22Rv1 (cell line): ENCODE measurements around the gene BST1.

Source experiments
- CTCF ChIP-seq: fragments of 450-650 bp; IDR thresholded peaks from 2 replicates; pipeline ENCODE4 v1.5.1; 2017; ENCODE audit warnings: mild to moderate bottlenecking
- ZFX ChIP-seq: fragments of 450-650 bp; IDR thresholded peaks from 2 replicates; pipeline ENCODE4 v1.6.1; 2017; ENCODE audit warnings: antibody characterized with exemption, borderline replicate concordance

- TF ChIP-seq CTCF (no peak), ZFX (no peak)
These were observed 43.2 kb downstream of the BST1 start for GRCh38 chr4:15746110-15746509.
